SK-N-SH treated with all-trans-retinoic acid at 6 μM for 48 hours (cell line): ENCODE data around the gene THOP1.

ENCODE experiments used
- BACH2 ChIP-seq: fragments of 250-450 bp; sonication (Bioruptor Pico); IDR thresholded peaks from 2 replicates; pipeline ENCODE4 v1.9.0; 2021; ENCODE audit warnings: mild to moderate bottlenecking, borderline replicate concordance
- CSDC2 ChIP-seq: fragments of 250-450 bp; sonication (Bioruptor Pico); IDR thresholded peaks from 2 replicates; pipeline ENCODE4 v1.5.0; 2020; ENCODE audit warnings: mild to moderate bottlenecking, moderate library complexity
- ESRRG ChIP-seq: fragments of 250-450 bp; sonication (Bioruptor Pico); IDR thresholded peaks from 2 replicates; pipeline ENCODE4 v1.6.1; 2021; ENCODE audit warnings: mild to moderate bottlenecking
- SNAI2 ChIP-seq: fragments of 250-450 bp; sonication (Bioruptor Pico); IDR thresholded peaks from 2 replicates; pipeline ENCODE4 v1.5.0; 2020; ENCODE audit warnings: mild to moderate bottlenecking, moderate library complexity
- TCF4 ChIP-seq: fragments of 250-450 bp; sonication (Bioruptor Pico); IDR thresholded peaks from 2 replicates; pipeline ENCODE4 v1.8.0; 2021; ENCODE audit warnings: mild to moderate bottlenecking, moderate library complexity, borderline replicate concordance
- TOX ChIP-seq: fragments of 250-450 bp; sonication (Bioruptor Pico); IDR thresholded peaks from 2 replicates; pipeline ENCODE4 v1.8.0; 2021; ENCODE audit warnings: mild to moderate bottlenecking, moderate library complexity, borderline replicate concordance
- ZFP3 ChIP-seq: fragments of 250-450 bp; sonication (Bioruptor Pico); IDR thresholded peaks from 2 replicates; pipeline ENCODE4 v1.5.0; 2020; ENCODE audit warnings: mild to moderate bottlenecking, moderate library complexity
- TF ChIP-seq, protein P1 (sequence below): fragments of 250-450 bp; sonication (Bioruptor Pico); IDR thresholded peaks from 2 replicates; pipeline ENCODE4 v1.5.0; 2020; ENCODE audit warnings: mild to moderate bottlenecking, moderate library complexity
- TF ChIP-seq, protein P2 (sequence below): fragments of 250-450 bp; sonication (Bioruptor Pico); IDR thresholded peaks from 2 replicates; pipeline ENCODE4 v1.8.0; 2020; ENCODE audit warnings: mild to moderate bottlenecking, moderate library complexity, borderline replicate concordance

DNA sequence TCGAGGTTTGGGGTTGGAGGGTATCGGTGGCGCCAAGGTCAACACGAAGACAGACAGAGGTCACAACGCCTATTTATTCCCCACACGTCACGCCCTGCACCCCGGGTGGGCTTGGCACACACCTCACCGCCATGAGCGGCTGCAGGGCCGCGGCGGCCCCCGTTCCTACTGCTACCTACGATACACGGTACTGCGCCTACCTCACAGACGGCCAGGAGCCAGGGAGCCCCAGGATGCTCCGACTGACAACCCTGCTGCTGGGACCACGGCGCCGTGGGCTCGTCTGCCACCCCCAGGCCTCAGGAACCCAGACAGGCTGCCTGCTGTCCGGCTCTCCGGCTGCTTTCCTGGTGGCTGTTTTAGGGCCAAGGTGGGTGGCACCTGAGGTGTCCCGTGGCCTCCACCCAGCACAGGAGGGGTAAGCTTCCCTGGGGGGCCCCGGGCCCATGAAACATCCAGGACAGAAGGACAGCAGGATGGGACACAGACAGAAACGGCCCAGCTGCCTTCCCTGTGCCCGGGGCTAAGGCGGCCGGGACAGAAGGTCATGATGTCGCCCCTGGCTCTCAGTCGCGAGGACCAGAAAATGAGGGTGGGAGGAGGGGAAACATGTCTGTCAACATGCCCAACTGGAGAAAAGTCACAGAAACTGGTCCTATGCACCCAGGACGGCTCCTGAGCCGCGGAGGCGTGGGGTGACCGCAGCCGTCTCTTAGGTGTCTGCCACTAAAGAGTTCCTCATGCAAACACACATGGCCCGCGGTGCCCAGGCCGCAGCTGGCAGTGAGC lies 30.4 kb upstream of the THOP1 start:
- no peak for TF ChIP-seq TOX (CRISPR knock-in tag)
- TF ChIP-seq ZFP3 (CRISPR knock-in tag), result no peak
- TF ChIP-seq ESRRG (CRISPR knock-in tag), result no peak
- no peak for TF ChIP-seq BACH2
- TF ChIP-seq, protein P1, sequence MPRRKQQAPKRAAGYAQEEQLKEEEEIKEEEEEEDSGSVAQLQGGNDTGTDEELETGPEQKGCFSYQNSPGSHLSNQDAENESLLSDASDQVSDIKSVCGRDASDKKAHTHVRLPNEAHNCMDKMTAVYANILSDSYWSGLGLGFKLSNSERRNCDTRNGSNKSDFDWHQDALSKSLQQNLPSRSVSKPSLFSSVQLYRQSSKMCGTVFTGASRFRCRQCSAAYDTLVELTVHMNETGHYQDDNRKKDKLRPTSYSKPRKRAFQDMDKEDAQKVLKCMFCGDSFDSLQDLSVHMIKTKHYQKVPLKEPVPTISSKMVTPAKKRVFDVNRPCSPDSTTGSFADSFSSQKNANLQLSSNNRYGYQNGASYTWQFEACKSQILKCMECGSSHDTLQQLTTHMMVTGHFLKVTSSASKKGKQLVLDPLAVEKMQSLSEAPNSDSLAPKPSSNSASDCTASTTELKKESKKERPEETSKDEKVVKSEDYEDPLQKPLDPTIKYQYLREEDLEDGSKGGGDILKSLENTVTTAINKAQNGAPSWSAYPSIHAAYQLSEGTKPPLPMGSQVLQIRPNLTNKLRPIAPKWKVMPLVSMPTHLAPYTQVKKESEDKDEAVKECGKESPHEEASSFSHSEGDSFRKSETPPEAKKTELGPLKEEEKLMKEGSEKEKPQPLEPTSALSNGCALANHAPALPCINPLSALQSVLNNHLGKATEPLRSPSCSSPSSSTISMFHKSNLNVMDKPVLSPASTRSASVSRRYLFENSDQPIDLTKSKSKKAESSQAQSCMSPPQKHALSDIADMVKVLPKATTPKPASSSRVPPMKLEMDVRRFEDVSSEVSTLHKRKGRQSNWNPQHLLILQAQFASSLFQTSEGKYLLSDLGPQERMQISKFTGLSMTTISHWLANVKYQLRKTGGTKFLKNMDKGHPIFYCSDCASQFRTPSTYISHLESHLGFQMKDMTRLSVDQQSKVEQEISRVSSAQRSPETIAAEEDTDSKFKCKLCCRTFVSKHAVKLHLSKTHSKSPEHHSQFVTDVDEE (CRISPR knock-in tag), result no peak
- TF ChIP-seq TCF4 (CRISPR knock-in tag), result no peak
- TF ChIP-seq SNAI2, result no peak
- TF ChIP-seq, protein P2, sequence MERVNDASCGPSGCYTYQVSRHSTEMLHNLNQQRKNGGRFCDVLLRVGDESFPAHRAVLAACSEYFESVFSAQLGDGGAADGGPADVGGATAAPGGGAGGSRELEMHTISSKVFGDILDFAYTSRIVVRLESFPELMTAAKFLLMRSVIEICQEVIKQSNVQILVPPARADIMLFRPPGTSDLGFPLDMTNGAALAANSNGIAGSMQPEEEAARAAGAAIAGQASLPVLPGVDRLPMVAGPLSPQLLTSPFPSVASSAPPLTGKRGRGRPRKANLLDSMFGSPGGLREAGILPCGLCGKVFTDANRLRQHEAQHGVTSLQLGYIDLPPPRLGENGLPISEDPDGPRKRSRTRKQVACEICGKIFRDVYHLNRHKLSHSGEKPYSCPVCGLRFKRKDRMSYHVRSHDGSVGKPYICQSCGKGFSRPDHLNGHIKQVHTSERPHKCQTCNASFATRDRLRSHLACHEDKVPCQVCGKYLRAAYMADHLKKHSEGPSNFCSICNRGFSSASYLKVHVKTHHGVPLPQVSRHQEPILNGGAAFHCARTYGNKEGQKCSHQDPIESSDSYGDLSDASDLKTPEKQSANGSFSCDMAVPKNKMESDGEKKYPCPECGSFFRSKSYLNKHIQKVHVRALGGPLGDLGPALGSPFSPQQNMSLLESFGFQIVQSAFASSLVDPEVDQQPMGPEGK (CRISPR knock-in tag), result no peak
- no peak for TF ChIP-seq CSDC2 (CRISPR knock-in tag)
